C1 segment of cervical spinal cord (tissue), 14 donors: ENCODE results near the gene NXN.
"Not testable (repeated sequence)": the region's sequence is repeated elsewhere in the genome, so short reads cannot be mapped to it uniquely, and the experiment has no call there.

ENCODE experiments used
- DNase-seq, 14 donors: peaks; one replicate each; lab custom pipeline; 2025; lab: John Stamatoyannopoulos, UW

The NXN gene

DNA sequence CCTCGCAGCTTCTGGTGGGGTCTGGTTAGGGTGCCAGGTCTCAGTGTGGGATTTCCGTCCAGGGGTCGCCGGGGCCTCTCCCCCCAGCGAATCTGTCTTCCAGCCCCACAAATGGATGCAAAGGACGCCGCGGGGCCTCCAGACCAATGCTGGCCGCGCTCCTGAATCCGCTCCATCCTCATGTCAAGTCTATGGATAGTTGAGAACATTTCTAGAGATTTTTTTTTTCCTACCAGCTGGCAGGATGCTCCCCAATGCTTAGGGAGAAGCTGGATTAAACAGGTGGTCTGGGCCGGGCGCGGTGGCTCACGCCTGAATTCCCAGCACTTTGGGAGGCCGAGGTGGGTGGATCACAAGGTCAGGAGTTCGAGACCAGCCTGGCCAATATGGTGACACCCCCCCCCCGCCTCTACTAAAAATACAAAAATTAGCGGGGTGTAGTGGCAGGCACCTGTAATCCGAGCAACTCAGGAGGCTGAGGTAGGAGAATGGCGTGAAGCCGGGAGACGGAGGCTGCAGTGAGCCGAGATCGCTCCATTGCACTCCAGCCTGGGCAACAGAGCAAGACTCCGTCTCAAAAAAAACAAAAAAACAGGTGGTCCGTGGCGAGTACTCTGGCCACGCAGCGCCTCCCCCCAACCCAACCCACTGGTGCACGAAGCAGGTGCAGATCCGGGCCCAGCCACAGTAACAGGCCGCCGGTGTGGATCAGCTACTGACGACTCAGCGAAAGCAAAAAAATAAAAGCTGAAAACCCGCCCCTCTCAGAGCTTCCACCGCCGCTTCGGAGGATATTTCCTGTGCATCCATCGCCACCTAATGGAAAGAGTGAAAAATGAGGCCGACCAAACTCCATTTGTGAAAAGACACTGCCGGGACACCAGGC, 1.1 kb upstream of the NXN start:
- peak in 12 of 14 donors; percentile 40 to 84 (median 56) for DNase-seq

DNA sequence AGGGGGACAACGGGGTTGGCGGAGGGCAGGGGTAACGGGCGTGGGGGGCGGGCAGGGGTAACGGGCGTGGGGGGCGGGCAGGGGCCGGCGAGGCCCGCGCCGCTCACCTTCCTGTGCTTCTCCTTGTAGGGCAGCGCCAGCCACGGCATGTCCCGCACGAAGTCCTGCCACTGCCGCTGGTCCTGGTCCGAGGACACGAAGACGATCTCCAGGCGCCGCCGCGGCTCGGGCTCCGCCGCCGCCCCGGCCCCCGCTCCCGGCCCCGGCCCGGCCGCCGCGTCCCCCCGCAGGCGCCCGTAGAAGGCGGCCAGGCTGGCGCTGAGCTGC, 401 bp downstream of the NXN start:
- DNase-seq = no peak

DNA sequence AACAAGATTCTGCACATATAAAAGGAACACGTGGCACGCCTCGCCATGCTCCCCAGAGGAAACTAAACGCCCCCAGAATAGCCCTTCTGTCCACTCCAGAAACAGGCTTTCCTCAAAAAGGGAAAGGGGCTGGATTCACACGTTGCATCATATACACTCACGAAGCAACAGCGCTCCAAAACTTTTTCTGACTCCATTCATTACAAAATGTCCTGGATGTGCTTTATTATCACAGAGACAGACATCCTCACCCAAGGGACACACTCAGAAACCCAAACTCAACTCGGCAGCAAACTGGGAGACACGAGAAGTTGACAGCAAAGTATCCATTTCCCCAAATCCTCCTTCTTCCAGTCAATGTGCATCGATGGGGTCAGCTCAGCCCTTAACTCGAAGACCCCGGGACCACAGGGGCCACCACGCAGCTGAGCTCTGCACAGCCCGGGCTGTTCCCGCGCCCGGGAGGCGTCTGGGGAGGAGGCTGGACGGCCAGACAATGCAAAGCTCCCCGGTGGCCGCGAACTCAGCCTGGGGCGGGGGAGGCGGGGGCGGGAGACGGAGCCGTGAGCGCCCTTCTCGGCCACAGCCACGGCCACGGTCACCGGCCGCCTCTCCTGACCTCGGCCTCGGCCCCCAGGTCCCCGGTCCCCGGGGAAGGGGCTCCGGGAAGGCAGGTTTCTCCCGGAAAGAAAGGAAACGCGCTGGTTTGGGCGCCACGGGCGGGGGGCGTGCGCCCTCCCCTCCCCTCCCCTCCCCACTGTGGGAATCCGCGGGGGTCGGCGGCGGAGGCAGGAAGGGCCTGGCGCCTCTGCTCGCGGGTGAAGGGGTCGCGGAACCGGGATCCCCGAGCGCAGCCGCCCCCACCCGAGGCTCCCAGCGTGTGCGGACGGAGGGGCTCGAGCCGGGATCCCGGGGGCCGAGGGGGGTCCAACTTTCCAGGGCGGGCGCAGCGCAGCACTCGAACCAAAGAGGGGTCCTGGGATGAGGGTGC, 1.2 kb downstream of the NXN start:
- no peak for DNase-seq

GRCh38 chr17:977166-977565, 2.4 kb downstream of the NXN start:
- DNase-seq = no peak

DNA sequence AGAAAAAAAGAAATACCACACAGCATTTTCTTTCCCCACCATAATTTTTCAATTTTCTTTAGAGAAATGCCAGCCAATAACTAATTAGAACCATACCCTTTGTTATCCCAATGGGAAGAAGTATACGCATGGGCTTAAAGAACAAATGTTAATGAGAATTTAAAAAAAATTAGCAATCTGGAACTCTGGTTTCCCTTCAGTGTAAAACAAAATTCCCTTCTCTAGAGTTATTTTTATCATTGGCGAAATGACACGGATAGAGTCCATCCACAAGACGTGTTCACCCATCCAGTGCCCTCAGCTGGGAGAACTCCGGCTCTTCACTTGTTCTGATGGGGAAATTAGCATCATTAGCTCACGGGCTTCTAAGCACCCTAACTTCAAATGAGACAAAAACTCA, 3.3 kb downstream of the NXN start:
- DNase-seq = no peak

- peak in 6 of 14 donors; percentile 6 to 45 (median 20) for DNase-seq
Observed at GRCh38 chr17:975371-975915, 4.1 kb downstream of the NXN start.

DNA sequence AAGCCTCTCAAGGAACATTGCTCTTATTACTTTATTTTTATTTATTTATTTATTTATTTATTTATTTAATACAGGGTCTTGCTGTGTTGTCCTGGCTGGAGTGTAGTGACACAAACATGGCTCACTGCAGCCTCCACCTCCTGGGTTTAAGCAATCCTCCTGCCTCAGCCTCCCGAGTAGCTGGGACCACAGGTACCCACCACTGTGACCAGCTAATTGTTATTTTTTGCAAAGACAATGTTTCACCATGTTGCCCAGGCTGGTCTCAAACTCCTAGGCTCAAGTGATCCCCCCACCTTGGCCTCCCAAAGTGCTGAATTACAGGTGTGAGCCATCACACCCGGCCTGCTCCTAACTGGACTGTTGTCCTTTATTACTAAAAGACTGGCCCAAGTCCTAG, 4.8 kb downstream of the NXN start:
- not testable (repeated sequence) for DNase-seq

GRCh38 chr17:973053-973452, 6.5 kb downstream of the NXN start:
- no peak for DNase-seq

GRCh38 chr17:971861-972260, 7.7 kb downstream of the NXN start:
- not testable (repeated sequence) for DNase-seq

GRCh38 chr17:970364-970763, 9.2 kb downstream of the NXN start:
- no peak for DNase-seq

GRCh38 chr17:969811-970355, 9.7 kb downstream of the NXN start:
- DNase-seq = no peak

GRCh38 chr17:968812-969730, 10.5 kb downstream of the NXN start:
- no peak for DNase-seq

DNA sequence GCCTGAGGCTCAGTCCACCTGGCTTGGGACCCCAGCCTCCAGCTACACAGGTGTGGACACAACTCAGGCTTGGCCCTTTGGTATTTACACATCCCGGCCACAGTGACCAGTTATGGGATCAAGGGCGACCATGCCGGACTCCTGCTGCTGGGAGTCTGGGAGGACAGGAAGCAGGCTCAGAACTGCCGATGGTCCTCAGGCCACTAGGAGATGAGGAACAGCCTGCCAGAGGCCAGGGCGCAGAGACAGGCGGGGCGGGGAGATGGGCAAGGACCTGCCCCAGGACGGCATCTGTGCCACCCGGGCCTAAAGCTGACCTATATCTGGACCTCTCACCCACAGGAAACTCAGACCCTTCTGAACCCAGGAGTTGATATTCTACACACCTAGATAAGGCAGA, 12.5 kb downstream of the NXN start:
- no peak for DNase-seq

GRCh38 chr17:965311-965989, 14.1 kb downstream of the NXN start:
- no peak for DNase-seq

GRCh38 chr17:964876-965275, 14.7 kb downstream of the NXN start:
- DNase-seq = no peak

GRCh38 chr17:962670-963069, 16.9 kb downstream of the NXN start:
- DNase-seq = no peak

- no peak for DNase-seq
Observed at GRCh38 chr17:962166-962565, 17.4 kb downstream of the NXN start.

DNA sequence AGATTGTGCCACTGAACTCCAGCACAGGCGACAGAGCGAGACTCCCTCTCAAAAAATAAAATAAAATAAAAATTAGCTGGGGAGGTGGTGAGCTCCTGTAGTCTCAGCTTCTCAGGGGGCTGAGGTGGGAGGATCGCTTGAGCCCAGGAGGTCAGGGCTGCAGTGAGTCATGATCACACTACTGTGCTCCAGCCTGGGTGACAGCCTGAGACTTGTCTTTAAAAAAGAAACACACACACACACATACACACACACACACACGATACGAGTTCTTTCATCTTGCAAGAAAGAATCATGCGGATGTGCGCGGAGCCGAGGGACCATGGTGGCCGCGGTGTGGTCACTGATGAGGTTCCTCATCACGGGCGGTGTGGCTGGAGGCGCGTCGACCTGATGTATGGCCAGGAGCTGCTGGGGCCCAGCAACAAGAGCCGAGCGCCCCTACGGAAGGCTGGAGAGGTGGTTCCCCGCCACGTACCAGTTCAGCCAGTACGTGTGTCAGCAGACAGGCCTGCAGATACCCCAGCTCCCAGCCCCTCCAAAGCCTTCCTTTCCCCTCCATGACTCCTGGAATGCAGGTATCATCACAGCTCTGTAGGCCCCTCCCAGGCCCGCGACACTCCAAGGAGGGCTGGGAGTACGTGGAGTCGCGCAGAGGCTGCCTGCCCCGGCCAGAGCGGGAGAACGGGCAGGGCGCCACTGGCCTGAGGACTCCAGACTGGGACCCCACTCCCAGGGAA, 20.7 kb downstream of the NXN start:
- DNase-seq = no peak

DNA sequence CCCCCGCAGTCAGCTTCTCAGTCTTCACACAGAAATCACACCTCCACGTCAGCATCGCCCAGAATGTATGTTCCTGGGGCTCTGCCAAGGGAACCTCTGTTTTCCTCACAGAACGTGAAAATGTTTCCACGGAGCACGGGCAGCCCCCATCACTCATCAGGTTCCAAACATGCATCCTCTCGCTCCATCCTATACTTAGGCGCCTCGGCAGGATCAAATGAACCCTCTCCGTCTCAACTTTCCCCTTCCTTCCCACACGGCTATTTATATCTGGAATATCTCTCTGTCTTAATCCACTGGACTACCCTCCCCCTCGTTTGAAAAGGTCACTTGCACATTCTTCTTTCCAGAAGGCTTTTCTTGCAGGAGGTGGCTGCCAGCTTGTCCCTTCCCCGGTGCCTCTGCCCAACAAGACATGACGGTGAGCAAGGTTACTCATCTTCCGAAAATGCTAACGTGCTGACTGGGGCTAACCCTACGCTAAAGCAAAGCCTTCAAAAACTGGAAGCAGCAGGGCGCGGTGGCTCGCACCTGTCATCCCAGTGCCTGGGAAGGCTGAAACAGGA, 21.6 kb downstream of the NXN start:
- no peak for DNase-seq
